Activated T-helper 2 cell treated with anti-CD3 and anti-CD28 coated beads, Interferon-gamma antibody, Interleukin-2, Interleukin-4, amounts not matched to agents 10 μg/mL and 5 μg/mL and 100 μg/mL, durations not matched to agents 14 hours and 24 hours and 36 hours (primary cell): Measurements from ENCODE around the gene PTCHD1. TPM values are rescaled to one million over a fixed set of nuclear protein-coding genes. Genes with fewer than 3 reads are reported as not detected.

ENCODE experiments used
- DNase-seq: peaks from one replicate; pipeline ENCODE4 v3.0.0; 2021; ENCODE audit warnings: low spot score
- H3K27ac Mint-ChIP-seq: one replicate; pipeline ENCODE4 v1.8.0; 2021; ENCODE audit warnings: mixed read lengths
- H3K27me3 Mint-ChIP-seq: one replicate; pipeline ENCODE4 v1.8.0; 2021; ENCODE audit warnings: low read depth, mixed read lengths
- H3K36me3 Mint-ChIP-seq: one replicate; pipeline ENCODE4 v1.8.0; 2021; ENCODE audit warnings: low read depth, mixed read lengths
- H3K4me1 Mint-ChIP-seq: one replicate; pipeline ENCODE4 v1.8.0; 2021; ENCODE audit warnings: low read depth, mixed read lengths
- H3K4me3 Mint-ChIP-seq: one replicate; pipeline ENCODE4 v1.8.0; 2021; ENCODE audit warnings: low read depth, mild to moderate bottlenecking, moderate library complexity, mixed read lengths
- H3K9me3 Mint-ChIP-seq: one replicate; pipeline ENCODE4 v1.8.0; 2021; ENCODE audit warnings: mixed read lengths
- intact Hi-C: fragments of 100-400 bp; cut with micrococcal nuclease; formaldehyde crosslinking; loops from one replicate; pipeline ENCODE4 v1.15.1; 2023
- total RNA-seq: library from RNA; stranded (reverse); gene quantifications from 2 replicates; pipeline ENCODE4 v1.2.3, GENCODE V29; 2022

Gene PTCHD1
- not detected in 2 replicates for total RNA-seq

GRCh38 chrX:23334848-23335599, at the start of gene PTCHD1:
PTCHD1 (plus strand) TSS chrX:23334849; CDS start chrX:23334876, 27 bp downstream.
- no peak for DNase-seq
- intact Hi-C loops, result no loop called here
- no peak within 1 kb of the TSS for H3K4me3 Mint-ChIP-seq
- H3K9me3 Mint-ChIP-seq, result no peaks in the 10 kb centered on the region
- H3K4me1 Mint-ChIP-seq, result peaks cover 4% of the 10 kb centered on the region
- H3K27ac Mint-ChIP-seq, result no peak within 1 kb of the TSS
- no peaks in the 10 kb centered on the region for H3K36me3 Mint-ChIP-seq
- peaks cover 41% of the 10 kb centered on the region for H3K27me3 Mint-ChIP-seq

- H3K4me1 Mint-ChIP-seq, result no peaks in the 10 kb centered on the region
- intact Hi-C loops, result no loop called here
- H3K27me3 Mint-ChIP-seq, result no peaks in the 10 kb centered on the region
- H3K4me3 Mint-ChIP-seq, result no peak overlapping the region
- H3K9me3 Mint-ChIP-seq, result no peaks in the 10 kb centered on the region
- no peaks in the 10 kb centered on the region for H3K36me3 Mint-ChIP-seq
- H3K27ac Mint-ChIP-seq, result no peak overlapping the region
- no peak for DNase-seq
Observed at GRCh38 chrX:23286731-23287130, 47.9 kb upstream of the PTCHD1 start.

- Mint-ChIP-seq H3K27me3 (no peaks in the 10 kb centered on the region), H3K4me3 (no peak overlapping the region), H3K27ac (no peak overlapping the region), H3K4me1 (no peaks in the 10 kb centered on the region), H3K36me3 (no peaks in the 10 kb centered on the region), H3K9me3 (no peaks in the 10 kb centered on the region)
- intact Hi-C loops, result no loop called here
- DNase-seq, result no peak
Observed at GRCh38 chrX:23287191-23287725, 47.4 kb upstream of the PTCHD1 start.

GRCh38 chrX:23292354-23292987, 42.2 kb upstream of the PTCHD1 start:
- Mint-ChIP-seq H3K36me3 (no peaks in the 10 kb centered on the region), H3K4me3 (no peak overlapping the region), H3K9me3 (no peaks in the 10 kb centered on the region), H3K4me1 (no peaks in the 10 kb centered on the region), H3K27me3 (no peaks in the 10 kb centered on the region), H3K27ac (no peak overlapping the region)
- no peak for DNase-seq
- intact Hi-C loops, result no loop called here

- Mint-ChIP-seq H3K27me3 (no peaks in the 10 kb centered on the region), H3K27ac (no peak overlapping the region), H3K4me3 (no peak overlapping the region), H3K4me1 (no peaks in the 10 kb centered on the region), H3K36me3 (no peaks in the 10 kb centered on the region), H3K9me3 (no peaks in the 10 kb centered on the region)
- intact Hi-C loops, result no loop called here
- no peak for DNase-seq
Observed at GRCh38 chrX:23292988-23293651, 41.5 kb upstream of the PTCHD1 start.

GRCh38 chrX:23304881-23305280, 29.8 kb upstream of the PTCHD1 start:
- intact Hi-C loops, result no loop called here
- Mint-ChIP-seq H3K9me3 (no peaks in the 10 kb centered on the region), H3K27me3 (no peaks in the 10 kb centered on the region), H3K4me3 (no peak overlapping the region), H3K27ac (no peak overlapping the region), H3K4me1 (no peaks in the 10 kb centered on the region), H3K36me3 (no peaks in the 10 kb centered on the region)
- DNase-seq, result no peak

- Mint-ChIP-seq H3K27ac (no peak overlapping the region), H3K27me3 (no peaks in the 10 kb centered on the region)
- no peak for DNase-seq
Observed at GRCh38 chrX:23311731-23312130, 22.9 kb upstream of the PTCHD1 start.

GRCh38 chrX:23312136-23312535, 22.5 kb upstream of the PTCHD1 start:
- no peaks in the 10 kb centered on the region for H3K4me1 Mint-ChIP-seq
- no peaks in the 10 kb centered on the region for H3K9me3 Mint-ChIP-seq
- H3K27me3 Mint-ChIP-seq, result no peaks in the 10 kb centered on the region
- no peak for DNase-seq
- no peak overlapping the region for H3K4me3 Mint-ChIP-seq
- H3K27ac Mint-ChIP-seq, result no peak overlapping the region
- intact Hi-C loops, result no loop called here
- H3K36me3 Mint-ChIP-seq, result no peaks in the 10 kb centered on the region

More at GRCh38 chrX:23311731-23312130, 22.9 kb upstream of the PTCHD1 start:
- intact Hi-C loops, result no loop called here
- H3K9me3 Mint-ChIP-seq, result no peaks in the 10 kb centered on the region
- no peak overlapping the region for H3K4me3 Mint-ChIP-seq
- H3K4me1 Mint-ChIP-seq, result no peaks in the 10 kb centered on the region
- H3K36me3 Mint-ChIP-seq, result no peaks in the 10 kb centered on the region

GRCh38 chrX:23317799-23318724, 16.6 kb upstream of the PTCHD1 start:
- Mint-ChIP-seq H3K4me1 (no peaks in the 10 kb centered on the region), H3K4me3 (no peak overlapping the region)
- intact Hi-C loops, result no loop called here

GRCh38 chrX:23327104-23327503, 7.5 kb upstream of the PTCHD1 start:
- Mint-ChIP-seq H3K4me3 (no peak overlapping the region), H3K36me3 (no peaks in the 10 kb centered on the region), H3K27me3 (peaks cover 15% of the 10 kb centered on the region), H3K4me1 (peaks cover under 1% of the 10 kb centered on the region), H3K27ac (no peak overlapping the region), H3K9me3 (no peaks in the 10 kb centered on the region)
- intact Hi-C loops, result no loop called here
- DNase-seq, result no peak

More at GRCh38 chrX:23317799-23318724, 16.6 kb upstream of the PTCHD1 start:
- Mint-ChIP-seq H3K27me3 (no peaks in the 10 kb centered on the region), H3K9me3 (no peaks in the 10 kb centered on the region), H3K27ac (no peak overlapping the region), H3K36me3 (no peaks in the 10 kb centered on the region)
- DNase-seq, result no peak

- Mint-ChIP-seq H3K36me3 (no peaks in the 10 kb centered on the region), H3K27ac (no peak overlapping the region), H3K4me1 (peaks cover 4% of the 10 kb centered on the region), H3K4me3 (no peak overlapping the region), H3K27me3 (peaks cover 45% of the 10 kb centered on the region), H3K9me3 (no peaks in the 10 kb centered on the region)
- DNase-seq, result no peak
- intact Hi-C loops, result no loop called here
Observed at GRCh38 chrX:23331701-23332100, 2.9 kb upstream of the PTCHD1 start.
